GM18520 (cell line): ENCODE measurements around the gene COL20A1.

ENCODE experiments used
- ATAC-seq: cut with Tn5 transposase; IDR thresholded peaks from one replicate; pipeline ENCODE4 v1.9.1; 2021; ENCODE audit not compliant: unreplicated experiment

Gene COL20A1

GRCh38 chr20:63359164-63359934 is 66.4 kb downstream of the COL20A1 start:
- no peak for ATAC-seq

- ATAC-seq = no peak
Measured at GRCh38 chr20:63359937-63360849, 67.2 kb downstream of the COL20A1 start.

- ATAC-seq = no peak
Measured at GRCh38 chr20:63360850-63361518, 68.0 kb downstream of the COL20A1 start, which contains the start of gene CHRNA4. CHRNA4 (minus strand) TSS chr20:63361349; CDS start chr20:63361165, 184 bp downstream.

GRCh38 chr20:63361519-63362435 is 68.8 kb downstream of the COL20A1 start:
- ATAC-seq = no peak

GRCh38 chr20:63362436-63363009 is 69.5 kb downstream of the COL20A1 start:
- ATAC-seq = no peak

GRCh38 chr20:63363013-63363957 is 70.3 kb downstream of the COL20A1 start:
- no peak for ATAC-seq

GRCh38 chr20:63363981-63364561 is 71.1 kb downstream of the COL20A1 start:
- no peak for ATAC-seq

GRCh38 chr20:63364801-63365585 is 72.0 kb downstream of the COL20A1 start:
- no peak for ATAC-seq

GRCh38 chr20:63365601-63366389 is 72.8 kb downstream of the COL20A1 start:
- no peak for ATAC-seq

GRCh38 chr20:63366390-63367365 is 73.7 kb downstream of the COL20A1 start:
- no peak for ATAC-seq

GRCh38 chr20:63367446-63368055 is 74.6 kb downstream of the COL20A1 start:
- no peak for ATAC-seq

GRCh38 chr20:63368151-63368550 is 75.2 kb downstream of the COL20A1 start:
- no peak for ATAC-seq

GRCh38 chr20:63369024-63369530 is 76.1 kb downstream of the COL20A1 start:
- no peak for ATAC-seq

- ATAC-seq = no peak
Measured at GRCh38 chr20:63369724-63370617, 77.0 kb downstream of the COL20A1 start.
